IMR-90 (cell line): ENCODE data around the gene CRYBG2. TPM values are rescaled to one million over a fixed set of nuclear protein-coding genes. Genes with fewer than 3 reads are reported as not detected.

Experiments used
- ATAC-seq: fragments of 200-7000 bp; cut with Tn5 transposase; 2 replicates; pipeline ENCODE4 v1.9.1; 2020; ENCODE audit warnings: low read depth, mild to moderate bottlenecking, moderate library complexity
- BruUV-seq: library from RNA; stranded (reverse); fragments of 400-500 nt; replicated peaks from 2 replicates; lab custom pipeline; 2021; lab: Mats Ljungman, UMichigan
- CTCF ChIA-PET: fragments of 300-600 bp; formaldehyde crosslinking; extraction: SDS; loops from one replicate; lab custom pipeline; 2021; ENCODE audit warnings: antibody characterized with exemption; lab: Yijun Ruan, JAX
- POLR2A ChIA-PET: fragments of 300-600 bp; sonication (Branson Sonifier 250); formaldehyde crosslinking; loops from one replicate; lab custom pipeline; 2022; ENCODE audit warnings: antibody characterized with exemption; ENCODE audit not compliant: unreplicated experiment; lab: Charles Lee
- DNase-seq: peaks from one replicate; pipeline ENCODE4 v3.0.0; 2013
- H2AFZ ChIP-seq: replicated peaks from 2 replicates; pipeline ENCODE3; 2013; ENCODE audit warnings: low read length, mild to moderate bottlenecking; ENCODE audit not compliant: poor library complexity
- H2AK5ac ChIP-seq: 2 replicates; pipeline ENCODE4 v1.6.1; 2013; ENCODE audit warnings: low read depth, low read length, inconsistent platforms
- H2AK9ac ChIP-seq: replicated peaks from 2 replicates; pipeline ENCODE3; 2013; ENCODE audit warnings: mild to moderate bottlenecking, low read depth, low read length, moderate library complexity; ENCODE audit not compliant: poor library complexity
- H2BK120ac ChIP-seq: 2 replicates; pipeline ENCODE4 v1.6.1; 2013; ENCODE audit warnings: low read depth, low read length, inconsistent platforms
- H2BK15ac ChIP-seq: 3 replicates; pipeline ENCODE4 v1.6.1; 2013; ENCODE audit warnings: low read depth, low read length, inconsistent platforms
- H2BK20ac ChIP-seq: 2 replicates; pipeline ENCODE4 v1.6.1; 2013; ENCODE audit warnings: low read depth, mild to moderate bottlenecking, inconsistent platforms, low read length, moderate library complexity
- H2BK5ac ChIP-seq: 2 replicates; pipeline ENCODE4 v1.6.1; 2013; ENCODE audit warnings: mild to moderate bottlenecking, low read depth, low read length, inconsistent platforms; ENCODE audit not compliant: poor library complexity, severe bottlenecking
- H3K14ac ChIP-seq: replicated peaks from 2 replicates; pipeline ENCODE4 v1.6.1; 2013; ENCODE audit warnings: low read depth, low read length, inconsistent platforms
- H3K18ac ChIP-seq: 2 replicates; pipeline ENCODE4 v1.6.1; 2013; ENCODE audit warnings: low read depth, low read length, control low read depth
- H3K23ac ChIP-seq: 2 replicates; pipeline ENCODE4 v1.6.1; 2013; ENCODE audit warnings: low read depth, low read length, inconsistent platforms
- H3K27ac ChIP-seq: 2 replicates; pipeline ENCODE4 v1.5.1; 2013; ENCODE audit warnings: mild to moderate bottlenecking, control low read depth, low read length; ENCODE audit not compliant: insufficient read depth
- H3K27me3 ChIP-seq: 2 replicates; pipeline ENCODE4 v1.6.1; 2013; ENCODE audit warnings: low read length; ENCODE audit not compliant: control insufficient read depth, insufficient read depth
- H3K36me3 ChIP-seq: 2 replicates; pipeline ENCODE4 v1.6.1; 2013; ENCODE audit warnings: low read length, mixed read lengths; ENCODE audit not compliant: control insufficient read depth, insufficient read depth
- H3K4ac ChIP-seq: 2 replicates; pipeline ENCODE4 v1.6.1; 2013; ENCODE audit warnings: low read depth, low read length, inconsistent platforms
- H3K4me1 ChIP-seq: 2 replicates; pipeline ENCODE4 v1.6.1; 2013; ENCODE audit warnings: low read length, mixed read lengths; ENCODE audit not compliant: control insufficient read depth, insufficient read depth
- H3K4me2 ChIP-seq: 2 replicates; pipeline ENCODE4 v1.6.1; 2013; ENCODE audit warnings: low read depth, mild to moderate bottlenecking, control low read depth, low read length, moderate library complexity
- H3K4me3 ChIP-seq: 2 replicates; pipeline ENCODE4 v1.5.1; 2013; ENCODE audit warnings: low read depth, mild to moderate bottlenecking, control low read depth, low read length, moderate library complexity; ENCODE audit not compliant: insufficient read depth
- H3K56ac ChIP-seq: 2 replicates; pipeline ENCODE4 v1.6.1; 2013; ENCODE audit warnings: low read length, inconsistent platforms; ENCODE audit not compliant: insufficient read depth; ENCODE audit errors: extremely low read depth
- H3K79me1 ChIP-seq, 2 experiments: 2 replicates each; pipeline ENCODE4 v1.6.1; 2013; ENCODE audit warnings: low read length in 2 of 2, inconsistent platforms in 1 of 2, low read depth in 1 of 2
- H3K9ac ChIP-seq: 2 replicates; pipeline ENCODE4 v1.6.1; 2013; ENCODE audit warnings: low read depth, low read length, control low read depth
- H3K9me1 ChIP-seq: 2 replicates; pipeline ENCODE4 v1.6.1; 2013; ENCODE audit warnings: low read length, inconsistent platforms; ENCODE audit not compliant: insufficient read depth
- H3K9me3 ChIP-seq: 2 replicates; pipeline ENCODE4 v1.6.1; 2013; ENCODE audit warnings: low read length; ENCODE audit not compliant: control insufficient read depth, insufficient read depth
- H4K20me1 ChIP-seq: 2 replicates; pipeline ENCODE4 v1.6.1; 2013; ENCODE audit warnings: low read length, inconsistent platforms; ENCODE audit not compliant: insufficient read depth
- H4K5ac ChIP-seq: 2 replicates; pipeline ENCODE4 v1.6.1; 2013; ENCODE audit warnings: mild to moderate bottlenecking, low read depth, low read length, control low read depth
- H4K8ac ChIP-seq, 2 experiments: 2 replicates each; pipeline ENCODE4 v1.6.1; 2013; ENCODE audit warnings: low read depth in 2 of 2, low read length in 2 of 2, control low read depth in 1 of 2, inconsistent platforms in 1 of 2
- H4K91ac ChIP-seq: 2 replicates; pipeline ENCODE4 v1.6.1; 2013; ENCODE audit warnings: low read depth, low read length, inconsistent platforms; ENCODE audit not compliant: insufficient read depth
- MAZ ChIP-seq: IDR thresholded peaks from 2 replicates; pipeline ENCODE4 v1.6.1; 2012; ENCODE audit warnings: low read depth, mild to moderate bottlenecking, low read length, improper control_type of control experiment, moderate library complexity, borderline replicate concordance
- WGBS, 2 experiments: methylation state at CpG; one replicate each; pipeline versions ENCODE4 v1.1.5 to v1.1.7; 2013; ENCODE audit warnings: missing lambda C conversion rate in 2 of 2; ENCODE audit not compliant: insufficient read length in 1 of 2; ENCODE audit errors: extremely low coverage in 2 of 2; 5-methylcytosine and 5-hydroxymethylcytosine counted together
- dilution Hi-C: fragments of 300-500 bp; cut with HindIII; formaldehyde crosslinking; loops from one replicate; pipeline ENCODE4 v1.14.3; 2018; ENCODE audit warnings: low sequenced_read_pairs; ENCODE audit not compliant: unreplicated experiment
- in situ Hi-C: fragments of 300-500 bp; cut with MboI; formaldehyde crosslinking; loops from 3 replicates; pipeline ENCODE4 v1.14.3; 2019; ENCODE audit warnings: low sequenced_read_pairs, inconsistent platforms, mixed read lengths
- intact Hi-C: fragments of 100-400 bp; cut with micrococcal nuclease; formaldehyde crosslinking; loops from 2 replicates; pipeline ENCODE4 v1.10.0; 2022
- polyA plus RNA-seq, 3 experiments: library from polyadenylated mRNA; depleted of rRNA; stranded (reverse); fragments of >200 nt; gene quantifications; 2 replicates each; pipeline ENCODE4 v1.2.3, GENCODE V29; 2012; ENCODE audit warnings: low replicate concordance in 1 of 3
- total RNA-seq: library from RNA; depleted of rRNA; stranded (reverse); fragments of >200 nt; gene quantifications from 2 replicates; pipeline ENCODE4 v1.2.3, GENCODE V29; 2012

The CRYBG2 gene
- total and polyA plus RNA-seq, 2 of the 4 experiments (the other 2 are of a cell fraction) = not detected

DNA sequence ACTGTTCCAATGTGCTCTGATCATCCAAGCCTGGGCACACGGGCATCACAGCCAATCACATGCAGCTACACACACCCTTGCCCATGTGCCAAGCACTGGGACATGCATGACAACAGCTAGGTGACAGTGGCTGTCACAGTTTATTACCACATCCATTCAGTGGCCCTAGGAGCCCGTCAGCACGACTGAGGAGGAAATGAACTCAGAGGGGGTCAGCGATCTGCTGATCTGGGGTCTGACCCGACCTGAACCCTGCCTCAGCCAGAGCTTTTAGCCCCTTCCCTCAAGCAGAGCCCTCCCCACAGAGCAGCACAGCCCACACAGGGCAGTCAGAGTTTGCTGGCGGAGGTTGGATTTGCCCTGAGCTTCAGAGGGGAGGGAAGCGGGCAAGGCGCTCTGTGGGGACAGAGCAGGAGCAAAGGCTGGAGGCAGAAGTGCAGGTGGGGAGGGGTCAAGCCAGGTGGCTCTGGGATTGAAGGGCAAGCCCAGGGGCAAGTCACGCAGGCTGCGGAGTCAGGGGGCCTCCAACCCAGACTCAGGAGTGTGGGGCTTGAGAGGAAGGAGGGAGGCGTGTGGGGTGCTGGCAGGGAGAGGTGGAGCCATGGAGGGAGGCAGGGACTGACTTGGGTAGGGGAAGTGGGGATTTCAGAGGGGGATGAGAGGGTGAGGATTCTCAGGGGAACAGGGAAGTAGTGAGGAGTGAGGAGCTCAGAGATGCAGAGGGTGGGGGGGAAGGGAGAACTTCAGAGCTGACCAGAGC lies 63.6 kb downstream of the CRYBG2 start:
- dilution Hi-C loops (no loop called here), intact Hi-C loops (no loop called here), in situ Hi-C loops (no loop called here)
- Histone ChIP-seq H3K79me1 (peaks cover 0 to 16% of the 10 kb centered on the region in 2 experiments; a peak in 2 of 4 replicates), H2AFZ (no peak overlapping the region), H2AK5ac (no peak overlapping the region), H4K8ac (no peak overlapping the region), H2BK15ac (no peak overlapping the region), H3K4ac (no peak overlapping the region), H3K4me2 (no peak overlapping the region), H2BK5ac (no peak overlapping the region), H3K27me3 (no peaks in the 10 kb centered on the region), H3K14ac (no peak overlapping the region), H4K20me1 (no peaks in the 10 kb centered on the region), H3K23ac (no peak overlapping the region), H3K9me1 (peaks cover 6% of the 10 kb centered on the region), H3K4me1 (peaks cover under 1% of the 10 kb centered on the region), H3K56ac (no peak overlapping the region), H3K9ac (no peak overlapping the region), H4K5ac (no peak overlapping the region), H3K18ac (no peak overlapping the region), H2AK9ac (no peak overlapping the region), H3K27ac (no peak overlapping the region), H2BK20ac (no peak overlapping the region), H3K36me3 (no peaks in the 10 kb centered on the region), H3K9me3 (no peaks in the 10 kb centered on the region), H3K4me3 (no peak overlapping the region), H4K91ac (no peak overlapping the region), H2BK120ac (no peak overlapping the region)
- no peak for DNase-seq
- no TSS peak for BruUV-seq
- no peak for ATAC-seq
- TF ChIP-seq MAZ = no peak
- 89% methylated on average over 5 of the region's 11 CpGs; no CpG with 5 or more reads in 1 of the 2 experiments for WGBS, 2 experiments
- POLR2A ChIA-PET = no interaction called here
- CTCF ChIA-PET = no interaction called here
